HL-60 (cell line): ENCODE measurements around the gene MED31.

Source experiments
- GABPA ChIP-seq: IDR thresholded peaks from 2 replicates; pipeline ENCODE4 v1.6.1; 2012; ENCODE audit warnings: low read depth
- POLR2AphosphoS5 ChIP-seq: IDR thresholded peaks from 2 replicates; pipeline ENCODE4 v1.6.1; 2012; ENCODE audit warnings: low read depth
- REST ChIP-seq: IDR thresholded peaks from 2 replicates; pipeline ENCODE4 v1.6.1; 2012; ENCODE audit warnings: low read depth; ENCODE audit not compliant: insufficient replicate concordance
- SPI1 ChIP-seq: IDR thresholded peaks from 2 replicates; pipeline ENCODE4 v1.6.1; 2012; ENCODE audit warnings: low read depth, mild to moderate bottlenecking, borderline replicate concordance
- TF ChIP-seq, protein P1 (sequence below): IDR thresholded peaks from one replicate; pipeline ENCODE4 v1.5.1; 2011; ENCODE audit warnings: low read length, control low read depth, inconsistent platforms; ENCODE audit not compliant: insufficient read depth

GRCh38 chr17:6695565-6695964 lies 44.2 kb upstream of the MED31 start:
- no peak for TF ChIP-seq SPI1
- no peak for TF ChIP-seq POLR2AphosphoS5
- no peak for TF ChIP-seq REST
- TF ChIP-seq, protein P1, sequence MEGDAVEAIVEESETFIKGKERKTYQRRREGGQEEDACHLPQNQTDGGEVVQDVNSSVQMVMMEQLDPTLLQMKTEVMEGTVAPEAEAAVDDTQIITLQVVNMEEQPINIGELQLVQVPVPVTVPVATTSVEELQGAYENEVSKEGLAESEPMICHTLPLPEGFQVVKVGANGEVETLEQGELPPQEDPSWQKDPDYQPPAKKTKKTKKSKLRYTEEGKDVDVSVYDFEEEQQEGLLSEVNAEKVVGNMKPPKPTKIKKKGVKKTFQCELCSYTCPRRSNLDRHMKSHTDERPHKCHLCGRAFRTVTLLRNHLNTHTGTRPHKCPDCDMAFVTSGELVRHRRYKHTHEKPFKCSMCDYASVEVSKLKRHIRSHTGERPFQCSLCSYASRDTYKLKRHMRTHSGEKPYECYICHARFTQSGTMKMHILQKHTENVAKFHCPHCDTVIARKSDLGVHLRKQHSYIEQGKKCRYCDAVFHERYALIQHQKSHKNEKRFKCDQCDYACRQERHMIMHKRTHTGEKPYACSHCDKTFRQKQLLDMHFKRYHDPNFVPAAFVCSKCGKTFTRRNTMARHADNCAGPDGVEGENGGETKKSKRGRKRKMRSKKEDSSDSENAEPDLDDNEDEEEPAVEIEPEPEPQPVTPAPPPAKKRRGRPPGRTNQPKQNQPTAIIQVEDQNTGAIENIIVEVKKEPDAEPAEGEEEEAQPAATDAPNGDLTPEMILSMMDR, result no peak
- no peak for TF ChIP-seq GABPA
